Breast epithelium (tissue), 3 donors: ENCODE measurements around the gene LGI4.

Experiments
- CTCF ChIP-seq, 3 donors: fragments of 450-650 bp; IDR thresholded peaks; one replicate each; pipeline ENCODE4 v1.5.1; 2016 to 2017; ENCODE audit warnings: antibody characterized with exemption in 3 of 3, mild to moderate bottlenecking in 3 of 3, moderate library complexity in 3 of 3
- POLR2A ChIP-seq: fragments of 450-650 bp; IDR thresholded peaks from one replicate; pipeline ENCODE4 v1.6.1; 2016; ENCODE audit warnings: antibody characterized with exemption, mild to moderate bottlenecking, moderate library complexity

DNA sequence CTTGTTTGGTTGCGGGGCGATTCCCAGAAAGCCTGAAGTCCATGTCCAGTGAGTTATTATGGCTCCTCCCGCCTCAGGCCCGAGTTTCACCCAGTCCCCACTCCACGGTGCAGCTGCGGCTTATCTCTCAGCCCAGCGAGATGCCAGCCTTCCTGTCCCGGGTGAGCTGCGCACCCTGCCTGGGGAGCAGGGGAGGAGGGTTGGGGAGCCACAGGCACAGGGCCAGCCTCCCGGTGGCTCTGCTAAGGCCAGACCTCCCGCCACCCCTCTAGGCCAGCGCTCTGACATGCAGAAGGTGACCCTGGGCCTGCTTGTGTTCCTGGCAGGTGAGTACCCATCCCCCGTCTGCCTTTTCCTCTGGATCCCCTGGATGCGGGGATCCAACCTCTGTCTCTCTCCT, 15.8 kb downstream of the LGI4 start:
- TF ChIP-seq CTCF (IDR thresholded peaks at IDR 0.05) = no peak
- TF ChIP-seq POLR2A = no peak
